Calu3 (cell line): ENCODE data around the gene GATAD2A. TPM values are rescaled to one million over a fixed set of nuclear protein-coding genes. Genes with fewer than 3 reads are reported as not detected.

Experiments
- BruUV-seq: library from RNA; stranded (reverse); fragments of 400-500 nt; replicated peaks from 2 replicates; lab custom pipeline; 2021; lab: Mats Ljungman, UMichigan
- CTCF ChIA-PET: fragments of 300-600 bp; sonication (Branson Sonifier 250); formaldehyde crosslinking; loops from one replicate; lab custom pipeline; 2022; ENCODE audit warnings: antibody characterized with exemption; lab: Charles Lee
- DNase-seq: peaks from one replicate; pipeline ENCODE4 v3.0.0; 2022
- H3K27ac Mint-ChIP-seq: one replicate; pipeline ENCODE4 v1.8.0; 2022; ENCODE audit warnings: mixed read lengths; ENCODE audit not compliant: unreplicated experiment
- H3K27me3 Mint-ChIP-seq: one replicate; pipeline ENCODE4 v1.8.0; 2022; ENCODE audit warnings: mixed read lengths; ENCODE audit not compliant: unreplicated experiment
- H3K36me3 Mint-ChIP-seq: one replicate; pipeline ENCODE4 v1.8.0; 2022; ENCODE audit warnings: mild to moderate bottlenecking, moderate library complexity, mixed read lengths; ENCODE audit not compliant: insufficient read depth, unreplicated experiment
- H3K4me1 Mint-ChIP-seq: one replicate; pipeline ENCODE4 v1.8.0; 2022; ENCODE audit warnings: mild to moderate bottlenecking, low read depth, mixed read lengths; ENCODE audit not compliant: unreplicated experiment
- H3K4me3 Mint-ChIP-seq: one replicate; pipeline ENCODE4 v1.8.0; 2022; ENCODE audit warnings: mild to moderate bottlenecking, low read depth, moderate library complexity, mixed read lengths; ENCODE audit not compliant: unreplicated experiment
- H3K9me3 Mint-ChIP-seq: one replicate; pipeline ENCODE4 v1.8.0; 2022; ENCODE audit warnings: low read depth, mixed read lengths; ENCODE audit not compliant: unreplicated experiment
- intact Hi-C: fragments of 100-400 bp; cut with micrococcal nuclease; formaldehyde crosslinking; loops from one replicate; pipeline ENCODE4 v1.10.0; 2022; ENCODE audit not compliant: unreplicated experiment
- total RNA-seq: library from RNA; stranded (reverse); gene quantifications from 2 replicates; pipeline ENCODE4 v1.2.3, GENCODE V29; 2022
- TF ChIP-seq, protein P1 (sequence below): fragments of 200-600 bp; IDR thresholded peaks from one replicate; pipeline ENCODE4 v1.8.0; 2022; ENCODE audit warnings: antibody characterized with exemption; ENCODE audit not compliant: unreplicated experiment

GATAD2A gene
- total RNA-seq, 1 experiment from 2014 or later = 79.8 TPM

GRCh38 chr19:19381007-19381926 is 24.2 kb upstream of the GATAD2A start:
- peaks cover 12% of the 10 kb centered on the region for H3K4me1 Mint-ChIP-seq
- intact Hi-C loops = no loop called here
- no peak overlapping the region for H3K27ac Mint-ChIP-seq
- H3K36me3 Mint-ChIP-seq = peaks cover 34% of the 10 kb centered on the region
- no TSS peak for BruUV-seq
- H3K9me3 Mint-ChIP-seq = no peaks in the 10 kb centered on the region
- TF ChIP-seq, protein P1, sequence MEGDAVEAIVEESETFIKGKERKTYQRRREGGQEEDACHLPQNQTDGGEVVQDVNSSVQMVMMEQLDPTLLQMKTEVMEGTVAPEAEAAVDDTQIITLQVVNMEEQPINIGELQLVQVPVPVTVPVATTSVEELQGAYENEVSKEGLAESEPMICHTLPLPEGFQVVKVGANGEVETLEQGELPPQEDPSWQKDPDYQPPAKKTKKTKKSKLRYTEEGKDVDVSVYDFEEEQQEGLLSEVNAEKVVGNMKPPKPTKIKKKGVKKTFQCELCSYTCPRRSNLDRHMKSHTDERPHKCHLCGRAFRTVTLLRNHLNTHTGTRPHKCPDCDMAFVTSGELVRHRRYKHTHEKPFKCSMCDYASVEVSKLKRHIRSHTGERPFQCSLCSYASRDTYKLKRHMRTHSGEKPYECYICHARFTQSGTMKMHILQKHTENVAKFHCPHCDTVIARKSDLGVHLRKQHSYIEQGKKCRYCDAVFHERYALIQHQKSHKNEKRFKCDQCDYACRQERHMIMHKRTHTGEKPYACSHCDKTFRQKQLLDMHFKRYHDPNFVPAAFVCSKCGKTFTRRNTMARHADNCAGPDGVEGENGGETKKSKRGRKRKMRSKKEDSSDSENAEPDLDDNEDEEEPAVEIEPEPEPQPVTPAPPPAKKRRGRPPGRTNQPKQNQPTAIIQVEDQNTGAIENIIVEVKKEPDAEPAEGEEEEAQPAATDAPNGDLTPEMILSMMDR = no peak
- H3K4me3 Mint-ChIP-seq = no peak overlapping the region
- CTCF ChIA-PET = no interaction called here
- no peak for DNase-seq
- no peaks in the 10 kb centered on the region for H3K27me3 Mint-ChIP-seq

DNA sequence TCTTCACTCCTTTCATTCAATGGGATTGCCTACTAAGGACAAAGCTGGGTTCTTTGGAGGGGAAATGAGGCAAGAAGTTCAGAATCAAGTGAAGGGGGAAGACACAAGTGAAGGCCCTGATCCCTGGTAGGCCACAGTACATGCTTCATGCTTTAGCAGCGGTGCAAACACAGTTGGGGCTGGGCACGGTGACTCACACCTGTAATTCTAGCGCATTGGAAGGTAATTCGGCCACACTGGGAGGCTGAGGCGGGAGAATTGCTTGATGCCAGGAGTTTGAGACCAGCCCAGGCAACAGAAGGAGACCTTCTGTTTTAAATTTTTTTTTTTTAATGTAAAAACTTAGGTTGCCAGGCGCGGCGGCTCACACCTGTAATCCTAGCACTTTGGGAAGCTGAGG is 23.4 kb upstream of the GATAD2A start:
- BruUV-seq = no TSS peak
- H3K4me1 Mint-ChIP-seq = peaks cover 15% of the 10 kb centered on the region
- CTCF ChIA-PET = no interaction called here
- TF ChIP-seq, protein P1 = no peak
- intact Hi-C loops = no loop called here
- H3K9me3 Mint-ChIP-seq = no peaks in the 10 kb centered on the region
- no peaks in the 10 kb centered on the region for H3K27me3 Mint-ChIP-seq
- no peak overlapping the region for H3K4me3 Mint-ChIP-seq
- no peak for DNase-seq
- H3K36me3 Mint-ChIP-seq = peaks cover 42% of the 10 kb centered on the region
- H3K27ac Mint-ChIP-seq = no peak overlapping the region

DNA sequence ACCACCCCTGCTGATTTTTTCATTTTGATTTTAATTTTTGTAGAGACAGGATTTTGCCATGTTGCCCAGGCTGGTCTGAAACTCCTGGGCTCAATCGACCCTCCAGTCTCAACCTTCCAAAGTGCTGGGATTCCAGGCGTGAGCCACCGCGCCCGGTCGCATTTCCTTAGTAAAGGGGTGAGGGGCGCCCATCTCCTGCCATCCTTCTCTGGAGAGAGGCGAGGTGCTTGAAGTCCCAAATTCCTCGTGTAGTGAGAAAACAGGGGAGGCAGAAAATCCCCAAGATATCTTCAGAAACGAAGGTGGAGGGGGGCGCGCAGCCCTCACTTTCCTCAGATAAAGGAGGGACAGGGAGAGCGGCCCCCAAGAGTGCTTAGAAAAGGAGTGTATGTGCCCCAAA is 21.0 kb upstream of the GATAD2A start:
- Mint-ChIP-seq H3K4me1 (peaks cover 24% of the 10 kb centered on the region), H3K27me3 (no peaks in the 10 kb centered on the region), H3K27ac (no peak overlapping the region), H3K9me3 (no peaks in the 10 kb centered on the region), H3K36me3 (peaks cover 40% of the 10 kb centered on the region), H3K4me3 (no peak overlapping the region)
- CTCF ChIA-PET = no interaction called here
- no TSS peak for BruUV-seq
- TF ChIP-seq, protein P1 = no peak
- DNase-seq = no peak
- intact Hi-C loops = no loop called here

GRCh38 chr19:19385131-19385895 is 20.2 kb upstream of the GATAD2A start:
- CTCF ChIA-PET = interaction anchor here (0.7 to 1.1 kb wide), 3 partner anchors 12 to 90 kb away, joined by 3 read pairs; no protein-coding TSS in a partner anchor
- TF ChIP-seq, protein P1 = no peak
- H3K27ac Mint-ChIP-seq = peak overlapping the region; percentile 58
- intact Hi-C loops = no loop called here
- H3K9me3 Mint-ChIP-seq = no peaks in the 10 kb centered on the region
- no TSS peak for BruUV-seq
- H3K4me1 Mint-ChIP-seq = peaks cover 28% of the 10 kb centered on the region
- H3K27me3 Mint-ChIP-seq = no peaks in the 10 kb centered on the region
- peak overlapping the region; percentile 94 for H3K4me3 Mint-ChIP-seq
- peak; percentile 97 for DNase-seq
- peaks cover 40% of the 10 kb centered on the region for H3K36me3 Mint-ChIP-seq
